ENCODE measurements around the gene AXIN2. TPM values are rescaled to one million over a fixed set of nuclear protein-coding genes. Genes with fewer than 3 reads are reported as not detected.

The AXIN2 gene
- total RNA-seq, 1 experiment from 2014 or later: 10.7 TPM

DNA sequence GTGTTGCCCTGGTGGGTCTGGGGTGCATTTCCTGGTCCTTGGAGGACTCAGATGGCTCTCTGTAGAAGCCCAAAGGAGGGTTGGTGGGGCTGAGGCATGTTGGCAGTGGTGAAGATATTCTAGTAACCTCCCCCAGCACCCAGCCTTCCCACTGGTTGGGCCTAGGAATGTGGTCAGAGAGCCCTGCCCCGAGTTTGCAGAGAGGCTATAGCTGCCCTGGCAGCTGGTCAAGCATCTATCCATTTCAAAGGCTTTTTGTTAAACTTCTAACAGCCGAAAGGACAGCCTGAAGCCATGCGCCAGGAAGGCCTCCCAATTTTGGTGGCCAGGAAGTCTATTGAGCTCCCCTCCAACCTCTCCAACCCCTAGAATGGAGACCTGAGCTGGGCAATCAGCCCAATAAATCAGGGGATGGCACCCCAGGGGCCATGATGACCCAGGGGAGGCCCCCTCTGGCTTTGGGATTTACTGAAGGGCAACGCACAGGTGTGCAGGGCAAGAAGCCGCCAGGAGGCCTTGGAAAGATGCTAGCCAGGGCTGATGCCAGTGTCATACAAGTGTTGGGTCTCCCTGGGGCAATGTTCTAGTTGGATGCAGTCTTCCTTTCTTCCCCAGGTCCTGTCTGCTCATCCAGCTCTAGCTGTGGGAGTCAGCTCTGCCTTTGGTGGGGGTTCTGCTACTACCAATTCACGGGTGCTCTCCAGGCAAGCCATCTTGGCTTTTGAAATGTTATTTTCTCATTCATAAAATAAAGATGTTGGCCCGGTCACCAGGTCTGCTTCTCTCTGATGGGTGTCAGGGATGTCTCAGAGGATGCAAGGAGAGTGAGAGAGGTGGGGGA, 30.9 kb upstream of the AXIN2 start:
- no peak for DNase-seq (ENCODE audit: low spot score)
- POLR2A ChIA-PET (ENCODE audit: low non-redundant PET): no interaction called here
- no peak for TF ChIP-seq EZH2 (IDR thresholded peaks at IDR 0.05; ENCODE audit: borderline replicate concordance, low read depth, low read length, poor library complexity, severe bottlenecking)

DNA sequence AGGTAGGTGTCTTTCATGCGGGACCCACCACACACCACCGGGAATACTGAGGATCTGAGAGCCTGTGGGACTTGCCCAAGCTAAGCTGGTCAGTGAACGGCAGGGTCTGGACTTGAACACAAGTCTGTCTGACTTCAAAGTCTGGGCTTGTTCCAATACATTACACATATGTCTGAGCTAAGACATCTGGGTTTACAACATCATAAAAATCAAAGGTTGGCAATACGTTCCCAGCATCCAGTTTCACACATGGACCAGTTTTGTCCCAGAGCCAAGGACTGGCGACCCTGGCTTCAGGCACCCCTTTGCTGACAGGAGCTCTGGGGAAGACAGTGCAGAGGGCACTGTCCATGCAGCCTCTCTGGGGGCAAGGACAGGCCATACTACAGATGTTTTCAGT, 27.9 kb upstream of the AXIN2 start:
- ChIA-PET POLR2A (ENCODE audit: low non-redundant PET) (no interaction called here), CTCF (no interaction called here)
- no peak for DNase-seq (ENCODE audit: low spot score)
- H3K36me3 ChIP-seq (ENCODE audit: insufficient read depth, low read length, poor library complexity, severe bottlenecking): no peaks in the 10 kb centered on the region
- peaks cover 8% of the 10 kb centered on the region for H3K4me1 ChIP-seq (ENCODE audit: insufficient read depth, low read length, poor library complexity, severe bottlenecking)
- TF ChIP-seq, protein P1, sequence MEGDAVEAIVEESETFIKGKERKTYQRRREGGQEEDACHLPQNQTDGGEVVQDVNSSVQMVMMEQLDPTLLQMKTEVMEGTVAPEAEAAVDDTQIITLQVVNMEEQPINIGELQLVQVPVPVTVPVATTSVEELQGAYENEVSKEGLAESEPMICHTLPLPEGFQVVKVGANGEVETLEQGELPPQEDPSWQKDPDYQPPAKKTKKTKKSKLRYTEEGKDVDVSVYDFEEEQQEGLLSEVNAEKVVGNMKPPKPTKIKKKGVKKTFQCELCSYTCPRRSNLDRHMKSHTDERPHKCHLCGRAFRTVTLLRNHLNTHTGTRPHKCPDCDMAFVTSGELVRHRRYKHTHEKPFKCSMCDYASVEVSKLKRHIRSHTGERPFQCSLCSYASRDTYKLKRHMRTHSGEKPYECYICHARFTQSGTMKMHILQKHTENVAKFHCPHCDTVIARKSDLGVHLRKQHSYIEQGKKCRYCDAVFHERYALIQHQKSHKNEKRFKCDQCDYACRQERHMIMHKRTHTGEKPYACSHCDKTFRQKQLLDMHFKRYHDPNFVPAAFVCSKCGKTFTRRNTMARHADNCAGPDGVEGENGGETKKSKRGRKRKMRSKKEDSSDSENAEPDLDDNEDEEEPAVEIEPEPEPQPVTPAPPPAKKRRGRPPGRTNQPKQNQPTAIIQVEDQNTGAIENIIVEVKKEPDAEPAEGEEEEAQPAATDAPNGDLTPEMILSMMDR (conservative IDR thresholded peaks at IDR 0.05; ENCODE audit: low read depth, low read length): no peak
- TF ChIP-seq EZH2 (IDR thresholded peaks at IDR 0.05; ENCODE audit: borderline replicate concordance, low read depth, low read length, poor library complexity, severe bottlenecking): no peak
- BruUV-seq (replicated peaks): no TSS peak
- H3K4me3 ChIP-seq (ENCODE audit: low read depth, low read length, poor library complexity, severe bottlenecking): no peak overlapping the region
- no peaks in the 10 kb centered on the region for H3K9me3 ChIP-seq (ENCODE audit: low read depth, low read length, poor library complexity, severe bottlenecking)
- no peak overlapping the region for H3K27ac ChIP-seq (ENCODE audit: low read depth, low read length, poor library complexity, severe bottlenecking)
- no peaks in the 10 kb centered on the region for H3K27me3 ChIP-seq (replicated peaks; ENCODE audit: insufficient read depth, low read depth, low read length, poor library complexity)
- intact Hi-C loops (cut with micrococcal nuclease; ENCODE audit: unreplicated experiment): no loop called here

More for the DNA sequence above, 30.9 kb upstream of the AXIN2 start:
- CTCF ChIA-PET: no interaction called here
- Histone ChIP-seq H3K4me1 (ENCODE audit: insufficient read depth, low read length, poor library complexity, severe bottlenecking) (peaks cover 11% of the 10 kb centered on the region), H3K36me3 (ENCODE audit: insufficient read depth, low read length, poor library complexity, severe bottlenecking) (no peaks in the 10 kb centered on the region), H3K27ac (ENCODE audit: low read depth, low read length, poor library complexity, severe bottlenecking) (no peak overlapping the region), H3K27me3 (replicated peaks; ENCODE audit: insufficient read depth, low read depth, low read length, poor library complexity) (no peaks in the 10 kb centered on the region), H3K9me3 (ENCODE audit: low read depth, low read length, poor library complexity, severe bottlenecking) (no peaks in the 10 kb centered on the region), H3K4me3 (ENCODE audit: low read depth, low read length, poor library complexity, severe bottlenecking) (no peak overlapping the region)
- BruUV-seq (replicated peaks): no TSS peak
- intact Hi-C loops (cut with micrococcal nuclease; ENCODE audit: unreplicated experiment): no loop called here

DNA sequence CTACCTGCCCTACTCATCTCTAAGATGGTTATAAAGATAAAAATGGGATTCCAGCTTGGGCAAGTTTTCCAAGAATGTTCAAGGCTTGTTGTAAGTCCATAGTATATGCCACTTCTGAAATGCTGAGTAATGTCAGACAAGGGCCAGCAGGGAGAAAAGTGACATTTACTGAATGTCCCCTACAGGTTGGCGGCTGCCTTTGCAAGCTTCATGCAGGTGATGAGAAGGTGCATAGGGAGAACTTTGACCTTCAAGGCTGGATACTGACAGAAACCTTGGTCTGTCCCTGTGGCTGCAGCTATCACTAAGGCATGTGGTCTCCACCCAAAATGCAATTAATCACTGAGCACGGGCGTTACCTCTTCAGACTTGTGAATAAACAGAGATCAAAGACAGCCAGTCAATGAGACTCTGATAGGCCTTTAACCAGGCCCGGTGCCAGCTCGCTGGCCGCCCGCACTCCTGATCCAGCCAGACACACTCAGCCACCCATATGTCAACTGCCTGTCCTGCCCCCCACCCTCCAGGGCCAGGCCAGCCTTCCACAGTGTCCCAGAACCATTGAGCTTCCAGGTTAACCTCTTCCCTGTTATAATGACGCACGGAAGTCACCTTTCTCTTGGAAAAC, 26.8 kb upstream of the AXIN2 start:
- no peak for DNase-seq (ENCODE audit: low spot score)
- no peaks in the 10 kb centered on the region for H3K36me3 ChIP-seq (ENCODE audit: insufficient read depth, low read length, poor library complexity, severe bottlenecking)
- no peak overlapping the region for H3K4me3 ChIP-seq (ENCODE audit: low read depth, low read length, poor library complexity, severe bottlenecking)
- BruUV-seq (replicated peaks): no TSS peak
- POLR2A ChIA-PET (ENCODE audit: low non-redundant PET): no interaction called here
- CTCF ChIA-PET: interaction anchor here (0.6 kb wide), 1 partner anchor 978 kb away, joined by 12 read pairs; no protein-coding TSS in a partner anchor
- peaks cover 6% of the 10 kb centered on the region for H3K4me1 ChIP-seq (ENCODE audit: insufficient read depth, low read length, poor library complexity, severe bottlenecking)
- no peak for TF ChIP-seq EZH2 (IDR thresholded peaks at IDR 0.05; ENCODE audit: borderline replicate concordance, low read depth, low read length, poor library complexity, severe bottlenecking)
- TF ChIP-seq, protein P1 (conservative IDR thresholded peaks at IDR 0.05; ENCODE audit: low read depth, low read length): no peak
- H3K27ac ChIP-seq (ENCODE audit: low read depth, low read length, poor library complexity, severe bottlenecking): no peak overlapping the region
- intact Hi-C loops (cut with micrococcal nuclease; ENCODE audit: unreplicated experiment): no loop called here
- no peaks in the 10 kb centered on the region for H3K9me3 ChIP-seq (ENCODE audit: low read depth, low read length, poor library complexity, severe bottlenecking)
- H3K27me3 ChIP-seq (replicated peaks; ENCODE audit: insufficient read depth, low read depth, low read length, poor library complexity): no peaks in the 10 kb centered on the region
